LNCAP (cell line): ENCODE data around the gene IGFBP2.

Source experiments
- CTCF ChIP-seq: fragments of 450-650 bp; IDR thresholded peaks from 2 replicates; pipeline ENCODE4 v1.5.1; 2017; ENCODE audit warnings: mild to moderate bottlenecking

IGFBP2 gene

GRCh38 chr2:216591480-216591879, 41.7 kb upstream of the IGFBP2 start:
- TF ChIP-seq CTCF, result no peak

- no peak for TF ChIP-seq CTCF
These were observed 39.1 kb upstream of the IGFBP2 start for GRCh38 chr2:216594081-216594480.

DNA sequence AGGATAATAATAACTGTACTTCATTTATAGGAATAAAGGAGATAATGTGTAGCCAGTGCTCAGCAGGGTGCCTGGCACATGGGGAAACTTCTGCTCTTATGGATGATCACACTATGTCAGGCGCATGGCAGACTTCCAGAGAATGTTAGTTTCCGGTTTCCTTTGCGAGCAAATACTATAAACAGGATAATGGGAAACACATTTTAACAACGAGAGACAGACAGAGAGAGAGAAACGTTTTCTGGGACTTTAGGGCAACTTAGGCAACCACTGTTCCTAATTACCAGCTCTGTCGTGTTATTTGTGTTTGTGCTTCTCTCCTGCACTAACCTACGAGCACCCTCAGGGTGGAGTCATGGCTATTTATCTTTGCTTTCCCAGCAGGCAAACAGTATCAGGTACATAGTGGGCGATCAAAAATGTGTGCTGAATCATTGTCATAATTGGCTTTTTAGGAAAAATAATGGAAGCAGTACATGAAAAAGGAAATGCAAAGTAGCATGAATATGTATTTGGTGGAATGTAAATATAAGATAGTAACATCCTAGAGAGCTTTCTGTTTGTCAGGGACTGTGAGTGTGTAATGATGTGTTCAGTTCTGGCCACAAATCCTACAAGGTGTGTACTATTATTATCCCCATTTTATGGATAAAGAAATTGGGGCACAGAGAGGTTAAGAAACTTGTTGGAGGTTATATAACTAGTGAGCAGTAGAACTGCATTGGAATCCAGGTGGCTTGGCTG, 36.8 kb upstream of the IGFBP2 start:
- TF ChIP-seq CTCF, result no peak

GRCh38 chr2:216596980-216597509, 36.2 kb upstream of the IGFBP2 start:
- no peak for TF ChIP-seq CTCF

GRCh38 chr2:216601632-216602409, 31.4 kb upstream of the IGFBP2 start:
- no peak for TF ChIP-seq CTCF

DNA sequence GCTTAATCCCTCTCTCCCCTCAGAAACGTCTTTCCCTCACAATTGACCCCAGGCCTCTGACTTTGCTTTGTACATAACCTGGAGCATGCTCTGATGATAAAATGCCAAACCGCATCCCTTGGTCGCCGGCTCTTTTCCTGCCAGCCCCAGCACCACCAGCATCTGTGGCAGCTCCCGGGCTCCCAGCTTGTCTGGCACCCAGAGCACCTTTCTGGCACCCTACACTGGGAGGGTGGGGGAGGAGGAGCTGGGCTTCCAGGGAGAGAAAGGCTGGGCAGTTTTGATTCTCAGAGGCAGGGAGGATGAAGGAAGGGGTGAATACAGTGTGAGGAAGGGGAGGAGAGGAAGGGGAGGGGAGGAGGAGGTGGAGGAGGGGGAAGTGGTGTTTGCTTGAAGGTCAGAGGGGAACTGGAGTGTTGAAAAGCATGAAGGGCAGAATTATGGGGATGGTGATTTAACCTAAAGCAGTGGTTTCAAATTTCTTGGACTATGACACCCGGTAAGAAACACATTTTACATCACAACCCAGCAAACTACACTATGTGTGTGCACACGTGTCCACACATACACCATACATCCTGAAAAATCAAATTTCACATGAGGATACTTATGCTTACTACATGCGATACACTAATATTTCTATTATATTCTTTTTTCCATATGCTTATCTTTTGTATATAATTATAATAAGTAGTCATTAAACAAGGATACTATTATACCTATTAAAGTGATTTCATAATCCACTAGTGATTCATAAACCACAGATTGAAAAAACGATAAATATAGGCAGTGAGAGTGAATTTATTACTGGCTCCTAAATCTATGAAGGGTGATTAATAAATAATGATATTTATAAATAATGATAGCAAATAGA, 30.0 kb upstream of the IGFBP2 start:
- TF ChIP-seq CTCF, result no peak

GRCh38 chr2:216603884-216604245, 29.4 kb upstream of the IGFBP2 start:
- no peak for TF ChIP-seq CTCF
